Measurements from ENCODE around the gene KCNQ2.

Gene KCNQ2

GRCh38 chr20:63478346-63479302 is 6.2 kb upstream of the KCNQ2 start:
- H3K9me3 ChIP-seq (ENCODE audit: control insufficient read depth, insufficient read depth, low read depth, low read length), result no peaks in the 10 kb centered on the region
- H3K27me3 ChIP-seq (ENCODE audit: control insufficient read depth, insufficient read depth, low read length), result peaks cover 45% of the 10 kb centered on the region
- H3K9ac ChIP-seq (ENCODE audit: low read length), result no peak overlapping the region
- H3K27ac ChIP-seq (ENCODE audit: low read depth, low read length), result no peak overlapping the region
- H3K36me3 ChIP-seq (ENCODE audit: control insufficient read depth, insufficient read depth, low read length), result no peaks in the 10 kb centered on the region
- H3K4me3 ChIP-seq (ENCODE audit: low read depth, low read length), result no peak overlapping the region
- peaks cover 21% of the 10 kb centered on the region for H3K4me1 ChIP-seq (ENCODE audit: control insufficient read depth, insufficient read depth, low read length)

DNA sequence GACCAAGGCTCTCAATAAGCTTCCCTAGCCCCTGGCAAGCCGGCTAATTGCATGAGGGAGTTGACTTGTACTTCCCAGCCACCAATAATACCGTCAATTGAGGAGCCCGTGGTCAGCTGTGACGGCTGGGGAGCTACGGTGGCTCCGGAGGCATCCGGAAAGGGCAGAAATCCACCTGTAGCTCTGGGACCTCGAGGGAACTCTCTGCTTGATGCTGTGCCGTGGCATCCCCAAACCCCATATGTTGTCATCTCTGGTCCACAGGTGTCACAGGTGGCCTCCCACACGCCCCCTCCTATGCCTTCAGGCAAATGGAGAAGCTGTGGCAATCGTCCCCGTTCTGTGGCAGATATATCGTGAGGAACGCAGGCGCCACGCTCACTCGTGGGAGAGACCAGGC is 5.5 kb upstream of the KCNQ2 start:
- Histone ChIP-seq H3K4me3 (ENCODE audit: low read depth, low read length) (no peak overlapping the region), H3K27me3 (ENCODE audit: control insufficient read depth, insufficient read depth, low read length) (peaks cover 52% of the 10 kb centered on the region), H3K9ac (ENCODE audit: low read length) (no peak overlapping the region), H3K27ac (ENCODE audit: low read depth, low read length) (no peak overlapping the region), H3K36me3 (ENCODE audit: control insufficient read depth, insufficient read depth, low read length) (no peaks in the 10 kb centered on the region), H3K4me1 (ENCODE audit: control insufficient read depth, insufficient read depth, low read length) (peaks cover 22% of the 10 kb centered on the region), H3K9me3 (ENCODE audit: control insufficient read depth, insufficient read depth, low read depth, low read length) (no peaks in the 10 kb centered on the region)

- Histone ChIP-seq H3K27ac (ENCODE audit: low read depth, low read length) (no peak overlapping the region), H3K9ac (ENCODE audit: low read length) (no peak overlapping the region), H3K4me1 (ENCODE audit: control insufficient read depth, insufficient read depth, low read length) (peaks cover 19% of the 10 kb centered on the region), H3K9me3 (ENCODE audit: control insufficient read depth, insufficient read depth, low read depth, low read length) (no peaks in the 10 kb centered on the region), H3K36me3 (ENCODE audit: control insufficient read depth, insufficient read depth, low read length) (no peaks in the 10 kb centered on the region), H3K4me3 (ENCODE audit: low read depth, low read length) (no peak overlapping the region), H3K27me3 (ENCODE audit: control insufficient read depth, insufficient read depth, low read length) (peaks cover 54% of the 10 kb centered on the region)
Observed at GRCh38 chr20:63477061-63477616, 4.7 kb upstream of the KCNQ2 start.

- no peaks in the 10 kb centered on the region for H3K9me3 ChIP-seq (ENCODE audit: control insufficient read depth, insufficient read depth, low read depth, low read length)
- H3K27me3 ChIP-seq (ENCODE audit: control insufficient read depth, insufficient read depth, low read length), result peaks cover 69% of the 10 kb centered on the region
- peaks cover 18% of the 10 kb centered on the region; the same call in 1 of the 2 replicates for H3K4me1 ChIP-seq (ENCODE audit: control insufficient read depth, insufficient read depth, low read length)
- no peak overlapping the region for H3K9ac ChIP-seq (ENCODE audit: low read length)
- H3K4me3 ChIP-seq (ENCODE audit: low read depth, low read length), result no peak overlapping the region
- H3K27ac ChIP-seq (ENCODE audit: low read depth, low read length), result no peak overlapping the region
- no peaks in the 10 kb centered on the region for H3K36me3 ChIP-seq (ENCODE audit: control insufficient read depth, insufficient read depth, low read length)
Observed at GRCh38 chr20:63475209-63475608, 2.8 kb upstream of the KCNQ2 start.

- H3K36me3 ChIP-seq (ENCODE audit: control insufficient read depth, insufficient read depth, low read length), result no peaks in the 10 kb centered on the region
- H3K4me3 ChIP-seq (ENCODE audit: low read depth, low read length), result no peak overlapping the region
- peaks cover 78% of the 10 kb centered on the region for H3K27me3 ChIP-seq (ENCODE audit: control insufficient read depth, insufficient read depth, low read length)
- H3K27ac ChIP-seq (ENCODE audit: low read depth, low read length), result no peak overlapping the region
- H3K9ac ChIP-seq (ENCODE audit: low read length), result no peak overlapping the region
- no peaks in the 10 kb centered on the region for H3K9me3 ChIP-seq (ENCODE audit: control insufficient read depth, insufficient read depth, low read depth, low read length)
- H3K4me1 ChIP-seq (ENCODE audit: control insufficient read depth, insufficient read depth, low read length), result peaks cover 19% of the 10 kb centered on the region; the same call in 1 of the 2 replicates
Observed at GRCh38 chr20:63473555-63474449, 1.3 kb upstream of the KCNQ2 start.

GRCh38 chr20:63472862-63473390 is 471 bp upstream of the KCNQ2 start:
- peaks cover 19% of the 10 kb centered on the region; the same call in 1 of the 2 replicates for H3K4me1 ChIP-seq (ENCODE audit: control insufficient read depth, insufficient read depth, low read length)
- peaks cover 72% of the 10 kb centered on the region for H3K27me3 ChIP-seq (ENCODE audit: control insufficient read depth, insufficient read depth, low read length)
- no peak overlapping the region for H3K4me3 ChIP-seq (ENCODE audit: low read depth, low read length)
- no peaks in the 10 kb centered on the region for H3K9me3 ChIP-seq (ENCODE audit: control insufficient read depth, insufficient read depth, low read depth, low read length)
- no peak overlapping the region for H3K9ac ChIP-seq (ENCODE audit: low read length)
- H3K27ac ChIP-seq (ENCODE audit: low read depth, low read length), result no peak overlapping the region
- no peaks in the 10 kb centered on the region for H3K36me3 ChIP-seq (ENCODE audit: control insufficient read depth, insufficient read depth, low read length)

- Histone ChIP-seq H3K27ac (ENCODE audit: low read depth, low read length) (no peak overlapping the region), H3K36me3 (ENCODE audit: control insufficient read depth, insufficient read depth, low read length) (no peaks in the 10 kb centered on the region), H3K27me3 (ENCODE audit: control insufficient read depth, insufficient read depth, low read length) (peaks cover 66% of the 10 kb centered on the region), H3K9ac (ENCODE audit: low read length) (no peak overlapping the region), H3K4me3 (ENCODE audit: low read depth, low read length) (peak overlapping the region; percentile 74), H3K9me3 (ENCODE audit: control insufficient read depth, insufficient read depth, low read depth, low read length) (no peaks in the 10 kb centered on the region), H3K4me1 (ENCODE audit: control insufficient read depth, insufficient read depth, low read length) (peaks cover 15% of the 10 kb centered on the region; the same call in 1 of the 2 replicates)
Observed at GRCh38 chr20:63471717-63471980, 806 bp downstream of the KCNQ2 start.

DNA sequence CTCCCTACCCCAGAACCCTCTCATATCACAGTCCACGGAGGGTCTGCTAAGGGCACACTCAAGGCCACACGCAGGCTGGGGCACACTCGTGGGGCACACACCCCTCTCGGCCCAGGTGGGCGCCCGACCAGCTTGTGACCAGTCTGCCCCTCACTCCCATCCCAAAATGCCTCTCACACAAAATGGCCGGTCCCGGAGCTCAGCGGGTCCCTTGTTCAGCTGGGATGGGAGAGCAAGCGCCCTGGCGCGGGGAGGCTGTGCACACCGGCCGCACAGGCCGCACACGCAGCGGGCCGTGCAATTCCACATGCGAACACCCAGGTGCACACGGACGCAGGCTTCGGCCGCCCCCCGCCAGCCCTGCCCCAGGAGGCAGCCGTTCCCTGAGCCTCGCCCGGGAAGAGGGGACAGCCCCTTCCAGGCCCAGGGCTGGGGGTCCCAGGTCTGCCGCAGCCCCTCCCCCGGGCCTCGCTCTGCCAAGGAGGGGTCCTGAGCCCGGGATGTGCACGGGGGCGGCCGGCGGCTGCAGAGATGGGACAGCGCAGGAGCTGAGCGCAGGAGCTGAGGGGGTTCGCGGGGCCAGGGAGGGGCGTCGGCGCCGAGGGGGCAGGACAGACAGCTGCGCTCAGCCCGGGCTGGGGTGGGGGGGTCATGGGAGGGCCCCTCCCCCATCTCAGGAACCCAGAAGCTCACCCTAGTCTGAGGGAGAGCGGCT is 1.3 kb downstream of the KCNQ2 start:
- H3K9me3 ChIP-seq (ENCODE audit: control insufficient read depth, insufficient read depth, low read depth, low read length), result no peaks in the 10 kb centered on the region
- H3K9ac ChIP-seq (ENCODE audit: low read length), result no peak overlapping the region

GRCh38 chr20:63470410-63470809 is 2.0 kb downstream of the KCNQ2 start:
- H3K4me3 ChIP-seq (ENCODE audit: low read depth, low read length), result no peak overlapping the region; the same call in 1 of the 2 replicates
- no peaks in the 10 kb centered on the region for H3K9me3 ChIP-seq (ENCODE audit: control insufficient read depth, insufficient read depth, low read depth, low read length)
- peaks cover 61% of the 10 kb centered on the region for H3K27me3 ChIP-seq (ENCODE audit: control insufficient read depth, insufficient read depth, low read length)
- no peak overlapping the region for H3K9ac ChIP-seq (ENCODE audit: low read length)
- peaks cover 15% of the 10 kb centered on the region; the same call in 1 of the 2 replicates for H3K4me1 ChIP-seq (ENCODE audit: control insufficient read depth, insufficient read depth, low read length)
- H3K27ac ChIP-seq (ENCODE audit: low read depth, low read length), result no peak overlapping the region
- H3K36me3 ChIP-seq (ENCODE audit: control insufficient read depth, insufficient read depth, low read length), result no peaks in the 10 kb centered on the region

More for the DNA sequence above, 1.3 kb downstream of the KCNQ2 start:
- no peak overlapping the region for H3K27ac ChIP-seq (ENCODE audit: low read depth, low read length)
- peak overlapping the region; percentile 74 for H3K4me3 ChIP-seq (ENCODE audit: low read depth, low read length)
- H3K36me3 ChIP-seq (ENCODE audit: control insufficient read depth, insufficient read depth, low read length), result no peaks in the 10 kb centered on the region
- peaks cover 66% of the 10 kb centered on the region for H3K27me3 ChIP-seq (ENCODE audit: control insufficient read depth, insufficient read depth, low read length)
- H3K4me1 ChIP-seq (ENCODE audit: control insufficient read depth, insufficient read depth, low read length), result peaks cover 15% of the 10 kb centered on the region; the same call in 1 of the 2 replicates

DNA sequence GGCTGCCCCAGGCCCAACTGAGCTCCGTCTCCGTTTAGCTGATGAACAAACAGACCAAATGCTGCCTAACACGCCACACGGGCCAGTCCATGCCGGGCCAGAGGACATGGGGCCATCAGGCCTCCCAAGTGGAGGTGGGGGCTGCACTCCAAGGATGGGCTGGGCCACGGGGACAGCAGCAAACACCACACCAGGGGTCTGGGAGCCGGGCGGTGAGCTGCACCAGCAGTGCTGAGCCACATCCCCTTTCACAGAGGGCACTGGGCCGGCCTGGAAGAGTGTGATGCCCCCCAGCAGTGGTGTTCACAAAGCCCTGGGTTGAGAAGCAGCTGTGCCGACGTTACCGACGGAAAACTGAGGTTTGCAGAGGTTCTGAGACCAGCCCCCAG is 2.7 kb downstream of the KCNQ2 start:
- H3K4me1 ChIP-seq (ENCODE audit: control insufficient read depth, insufficient read depth, low read length), result peaks cover 15% of the 10 kb centered on the region; the same call in 1 of the 2 replicates

More for the DNA sequence above, 2.7 kb downstream of the KCNQ2 start:
- no peaks in the 10 kb centered on the region for H3K9me3 ChIP-seq (ENCODE audit: control insufficient read depth, insufficient read depth, low read depth, low read length)
- H3K27ac ChIP-seq (ENCODE audit: low read depth, low read length), result no peak overlapping the region
- H3K27me3 ChIP-seq (ENCODE audit: control insufficient read depth, insufficient read depth, low read length), result peaks cover 54% of the 10 kb centered on the region
- no peaks in the 10 kb centered on the region for H3K36me3 ChIP-seq (ENCODE audit: control insufficient read depth, insufficient read depth, low read length)
- H3K9ac ChIP-seq (ENCODE audit: low read length), result no peak overlapping the region
- no peak overlapping the region for H3K4me3 ChIP-seq (ENCODE audit: low read depth, low read length)
